A549 (cell line): ENCODE measurements around the gene HCN2.

Experiments
- BHLHE40 ChIP-seq: IDR thresholded peaks from 2 replicates; pipeline ENCODE4 v1.6.1; 2012; ENCODE audit warnings: low read depth, low read length, inconsistent platforms
- JUN ChIP-seq, 2 experiments: fragments of >200 bp; sonication (Bioruptor Twin); formaldehyde crosslinking; IDR thresholded peaks; 2 replicates in 1 of 2; 3 replicates in 1 of 2; pipeline ENCODE4 v1.6.1; 2016 to 2017
- ZFP36 ChIP-seq: fragments of 450-650 bp; IDR thresholded peaks from 2 replicates; pipeline ENCODE4 v1.6.1; 2014; ENCODE audit warnings: borderline replicate concordance; ENCODE audit not compliant: partially characterized antibody

GRCh38 chr19:662962-663681 is 73.4 kb downstream of the HCN2 start, which contains the start of gene RNF126:
- TF ChIP-seq BHLHE40: peak; percentile 36; the same call in 1 of the 2 replicates
- TF ChIP-seq ZFP36: no peak
- peak; percentile 47 to 73; a peak in 3 of 5 replicates for TF ChIP-seq JUN (IDR thresholded peaks at IDR 0.05)
